Measurements from ENCODE around the gene SAMD3. TPM values are rescaled to one million over a fixed set of nuclear protein-coding genes. Genes with fewer than 3 reads are reported as not detected.

The SAMD3 gene
- total and polyA plus RNA-seq, 2 of the 8 experiments (the other 6 are each of a cell fraction or from before 2014, with no cell fraction given), result 1.8 to 1.9 TPM

- no peaks in the 10 kb centered on the region for H4K20me1 ChIP-seq (replicated peaks in 1 of 2; ENCODE audit: control insufficient read depth in 1 of 2, insufficient read depth in 2 of 2, low read length in 2 of 2)
- H4K8ac ChIP-seq (ENCODE audit: extremely low read depth, insufficient read depth, low read length), result no peak overlapping the region
- peak overlapping the region; percentile 53; the same call in 1 of the 2 replicates for H2BK12ac ChIP-seq (ENCODE audit: low read depth, low read length)
- peaks cover 2 to 8% (median 4%) of the 10 kb centered on the region in 4 experiments; a peak in 4 of 7 replicates for H3K4me1 ChIP-seq (replicated peaks in 1 of 4; ENCODE audit: control insufficient read depth in 3 of 4, insufficient read depth in 4 of 4, low read length in 3 of 4)
- no peak for TF ChIP-seq SP1 (IDR thresholded peaks at IDR 0.05; ENCODE audit: low read depth, low read length)
- TF ChIP-seq KDM1A (IDR thresholded peaks at IDR 0.05; ENCODE audit: borderline replicate concordance, low read length), result 0 out of 2 replicates have a peak, but pooled peaks have one; percentile 7
- TF ChIP-seq MAFK (IDR thresholded peaks at IDR 0.05; ENCODE audit: low read depth, low read length), result no peak
- TF ChIP-seq RFX5 (IDR thresholded peaks at IDR 0.05; ENCODE audit: borderline replicate concordance, low read depth, low read length), result no peak
- no peak for TF ChIP-seq KDM4A (IDR thresholded peaks at IDR 0.05; ENCODE audit: low read depth, low read length, severe bottlenecking)
- no peak for TF ChIP-seq FOSL1 (IDR thresholded peaks at IDR 0.05; ENCODE audit: insufficient read depth, low read depth, low read length)
- TF ChIP-seq TAF1 (IDR thresholded peaks at IDR 0.05; ENCODE audit: low read depth, low read length), result no peak
- no peak for TF ChIP-seq EP300 (IDR thresholded peaks at IDR 0.05; ENCODE audit: borderline replicate concordance in 1 of 2, low read depth in 2 of 2, low read length in 2 of 2)
- H3K27ac ChIP-seq (ENCODE audit: low read depth, low read length), result no peak overlapping the region
- H3K4me3 ChIP-seq (ENCODE audit: extremely low read depth in 1 of 4, insufficient read depth in 2 of 4, low read depth in 3 of 4, low read length in 4 of 4), result no peak overlapping the region
- H3K27me3 ChIP-seq (replicated peaks in 1 of 4; ENCODE audit: control insufficient read depth in 3 of 4, extremely low read depth in 1 of 4, insufficient read depth in 3 of 4, low read length in 3 of 4), result no peaks in the 10 kb centered on the region; a peak in 1 of 7 replicates
- ChIA-PET CTCF (ENCODE audit: partially characterized antibody) (interaction anchor here (0.6 to 2.2 kb wide), 3 partner anchors 13 to 884 kb away, joined by 3 to 5 read pairs (median 4); no protein-coding TSS in a partner anchor), POLR2A (ENCODE audit: partially characterized antibody) (no interaction called here)
- 0 out of 4 replicates have a peak, but pooled peaks cover 0 to 3% of the 10 kb centered on the region in 2 experiments for H3K9me3 ChIP-seq (ENCODE audit: insufficient read depth in 2 of 2, low read depth in 1 of 2, low read length in 1 of 2)
- H3K14ac ChIP-seq (ENCODE audit: insufficient read length), result no peak overlapping the region
- H3K23me2 ChIP-seq (ENCODE audit: low read depth, low read length), result no peaks in the 10 kb centered on the region
- H3K9ac ChIP-seq (replicated peaks in 1 of 4; ENCODE audit: extremely low read depth in 1 of 4, low read depth in 3 of 4, low read length in 3 of 4), result no peak overlapping the region
- H2BK15ac ChIP-seq (ENCODE audit: low read length), result no peak overlapping the region
- FAIRE-seq, result no peak
- DNase-seq (ENCODE audit: low read depth in 1 of 2, low spot score in 2 of 2), result no peak
- H2BK5ac ChIP-seq (ENCODE audit: low read depth, low read length), result peak overlapping the region; percentile 95; the same call in 1 of the 2 replicates
- H3K4me2 ChIP-seq (ENCODE audit: insufficient read depth in 1 of 2, low read depth in 2 of 2, low read length in 2 of 2), result no peak overlapping the region
- no peaks in the 10 kb centered on the region for H3K79me1 ChIP-seq (ENCODE audit: low read depth, low read length)
- H2BK120ac ChIP-seq (replicated peaks; ENCODE audit: low read depth, low read length), result peak overlapping the region; percentile 100
- no peaks in the 10 kb centered on the region for H3K36me3 ChIP-seq (ENCODE audit: control insufficient read depth in 2 of 4, insufficient read depth in 4 of 4, low read length in 3 of 4)
- H3K23ac ChIP-seq (ENCODE audit: insufficient read length), result no peak overlapping the region
- H2AFZ ChIP-seq (ENCODE audit: low read length), result no peak overlapping the region
- H3K18ac ChIP-seq (ENCODE audit: extremely low read depth, low read length), result peak overlapping the region; percentile 64
- peak overlapping the region; percentile 98 for H4K91ac ChIP-seq (replicated peaks; ENCODE audit: insufficient read length, low read length)
- no peaks in the 10 kb centered on the region for H3K79me2 ChIP-seq (ENCODE audit: control insufficient read depth in 1 of 2, insufficient read depth in 2 of 2, low read length in 2 of 2)
- peak overlapping the region; percentile 100; the same call in 1 of the 2 replicates for H2BK20ac ChIP-seq (ENCODE audit: low read length)
- 64% methylated on average over 2 of the region's 2 CpGs; no CpG with 5 or more reads in 1 of the 2 experiments for WGBS, 2 experiments (ENCODE audit: extremely low coverage in 1 of 2, insufficient coverage in 1 of 2, insufficient read length in 1 of 2, insufficient replicate concordance in 2 of 2, low coverage in 1 of 2, low lambda C conversion rate in 2 of 2, missing lambda C conversion rate in 1 of 2)
- peak overlapping the region; percentile 79; the same call in 1 of the 2 replicates for H2AK5ac ChIP-seq (ENCODE audit: low read depth, low read length)
- H3K56ac ChIP-seq (replicated peaks; ENCODE audit: insufficient read length, low read depth, low read length), result peak overlapping the region; percentile 59
- H4K5ac ChIP-seq (ENCODE audit: insufficient read length, low read depth, low read length), result peak overlapping the region; percentile 26
- H3K4ac ChIP-seq (replicated peaks; ENCODE audit: insufficient read length, low read depth, low read length), result peak overlapping the region; percentile 99
Measured at GRCh38 chr6:130198483-130199035, 24.2 kb downstream of the SAMD3 start.

All from H1 (cell line).